ENCODE data around the gene BSX.

DNA sequence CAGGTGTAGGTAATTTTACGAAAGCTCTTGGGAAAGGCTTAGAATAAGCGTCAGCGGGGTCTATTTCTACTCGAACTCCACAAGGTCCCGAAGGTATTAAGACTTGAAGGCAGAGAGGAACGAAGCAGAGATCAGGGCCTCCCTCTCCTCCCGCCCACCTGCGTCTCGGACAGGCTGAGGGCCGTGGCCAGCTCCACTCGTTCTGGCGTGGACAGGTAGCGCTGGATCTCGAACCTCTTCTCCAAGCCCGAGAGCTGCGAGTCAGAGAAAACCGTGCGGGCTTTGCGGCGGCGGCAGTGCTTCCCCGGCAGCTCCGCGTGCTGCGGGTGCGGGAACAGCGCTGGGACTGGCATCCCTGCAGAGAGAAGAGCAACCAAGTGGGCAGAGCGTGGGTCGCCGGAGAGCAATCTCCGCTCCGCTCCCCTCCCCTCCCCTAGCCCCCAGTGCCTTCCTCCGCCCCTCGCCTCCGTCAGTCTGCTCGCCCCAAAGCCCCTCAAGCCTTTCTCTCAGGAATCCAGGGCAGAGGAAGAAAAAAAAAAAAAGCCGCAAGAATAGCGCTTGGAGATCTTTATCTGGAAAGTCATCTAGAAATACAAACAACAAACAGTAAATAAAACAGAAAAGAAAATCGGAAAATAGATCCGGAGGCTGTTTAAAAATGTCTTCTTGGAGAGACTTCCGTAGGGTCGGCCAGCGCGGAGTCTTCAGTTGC is 2.4 kb downstream of the BSX start:
- TF ChIP-seq, protein P1, sequence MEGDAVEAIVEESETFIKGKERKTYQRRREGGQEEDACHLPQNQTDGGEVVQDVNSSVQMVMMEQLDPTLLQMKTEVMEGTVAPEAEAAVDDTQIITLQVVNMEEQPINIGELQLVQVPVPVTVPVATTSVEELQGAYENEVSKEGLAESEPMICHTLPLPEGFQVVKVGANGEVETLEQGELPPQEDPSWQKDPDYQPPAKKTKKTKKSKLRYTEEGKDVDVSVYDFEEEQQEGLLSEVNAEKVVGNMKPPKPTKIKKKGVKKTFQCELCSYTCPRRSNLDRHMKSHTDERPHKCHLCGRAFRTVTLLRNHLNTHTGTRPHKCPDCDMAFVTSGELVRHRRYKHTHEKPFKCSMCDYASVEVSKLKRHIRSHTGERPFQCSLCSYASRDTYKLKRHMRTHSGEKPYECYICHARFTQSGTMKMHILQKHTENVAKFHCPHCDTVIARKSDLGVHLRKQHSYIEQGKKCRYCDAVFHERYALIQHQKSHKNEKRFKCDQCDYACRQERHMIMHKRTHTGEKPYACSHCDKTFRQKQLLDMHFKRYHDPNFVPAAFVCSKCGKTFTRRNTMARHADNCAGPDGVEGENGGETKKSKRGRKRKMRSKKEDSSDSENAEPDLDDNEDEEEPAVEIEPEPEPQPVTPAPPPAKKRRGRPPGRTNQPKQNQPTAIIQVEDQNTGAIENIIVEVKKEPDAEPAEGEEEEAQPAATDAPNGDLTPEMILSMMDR (IDR thresholded peaks at IDR 0.05; ENCODE audit: low read depth, low read length, poor library complexity, severe bottlenecking): no peak
- TF ChIP-seq EZH2phosphoT487 (IDR thresholded peaks at IDR 0.05; ENCODE audit: borderline replicate concordance, low read length): no peak

Measured in DOHH2 (cell line).